ENCODE data around the gene RNF182.
"Not testable (repeated sequence)": the region's sequence is repeated elsewhere in the genome, so short reads cannot be mapped to it uniquely, and the experiment has no call there.

RNF182 gene

GRCh38 chr6:14001329-14002012 lies 76.7 kb downstream of the RNF182 start:
- no peak for DNase-seq (ENCODE audit: low spot score)

GRCh38 chr6:14002176-14002947 lies 77.6 kb downstream of the RNF182 start:
- no peak for DNase-seq (ENCODE audit: low spot score)

DNA sequence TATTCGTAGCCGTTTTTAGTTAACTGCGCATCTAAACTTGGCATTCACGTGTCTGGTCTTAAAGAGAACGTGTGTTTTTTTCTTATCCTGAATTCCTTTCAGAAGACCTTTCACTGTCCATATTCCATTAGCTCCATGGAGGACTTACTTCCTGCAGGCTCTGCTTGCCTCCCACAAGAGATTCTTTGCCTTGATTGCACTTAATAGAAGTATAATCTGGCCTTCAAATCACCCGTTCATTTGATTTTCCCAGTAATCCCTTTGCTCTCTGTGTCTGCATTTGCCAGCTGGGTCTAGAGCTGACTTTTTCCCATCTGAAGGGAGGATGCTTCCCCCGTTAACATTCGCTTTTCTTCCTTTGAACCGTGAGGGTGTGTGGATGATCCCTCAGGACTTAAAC lies 79.5 kb downstream of the RNF182 start:
- no peak for DNase-seq (ENCODE audit: low spot score)

- DNase-seq (ENCODE audit: low spot score) = no peak
These were observed 84.1 kb downstream of the RNF182 start for GRCh38 chr6:14008809-14009208.

- peak; percentile 16 for DNase-seq (ENCODE audit: low spot score)
These were observed 84.7 kb downstream of the RNF182 start for GRCh38 chr6:14009431-14009830.

DNA sequence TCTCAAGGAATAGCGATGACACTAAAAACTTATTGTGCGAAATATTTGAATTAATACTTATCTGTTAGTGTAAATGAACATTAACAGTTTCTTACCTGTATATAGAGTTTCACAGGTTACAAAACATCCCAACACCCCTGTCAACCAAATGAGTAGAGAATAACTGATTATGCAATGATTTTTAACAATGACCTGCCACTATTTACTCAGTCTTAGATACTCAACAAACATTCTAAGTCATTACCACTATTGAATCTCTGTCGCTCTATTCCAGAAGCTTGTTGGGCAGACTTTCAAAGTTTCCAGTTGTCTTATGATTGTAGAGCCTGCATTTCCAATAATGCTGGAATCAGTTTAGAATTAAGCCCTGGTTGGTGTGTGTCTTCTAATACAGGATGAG lies 85.5 kb downstream of the RNF182 start:
- DNase-seq (ENCODE audit: low spot score) = no peak

DNA sequence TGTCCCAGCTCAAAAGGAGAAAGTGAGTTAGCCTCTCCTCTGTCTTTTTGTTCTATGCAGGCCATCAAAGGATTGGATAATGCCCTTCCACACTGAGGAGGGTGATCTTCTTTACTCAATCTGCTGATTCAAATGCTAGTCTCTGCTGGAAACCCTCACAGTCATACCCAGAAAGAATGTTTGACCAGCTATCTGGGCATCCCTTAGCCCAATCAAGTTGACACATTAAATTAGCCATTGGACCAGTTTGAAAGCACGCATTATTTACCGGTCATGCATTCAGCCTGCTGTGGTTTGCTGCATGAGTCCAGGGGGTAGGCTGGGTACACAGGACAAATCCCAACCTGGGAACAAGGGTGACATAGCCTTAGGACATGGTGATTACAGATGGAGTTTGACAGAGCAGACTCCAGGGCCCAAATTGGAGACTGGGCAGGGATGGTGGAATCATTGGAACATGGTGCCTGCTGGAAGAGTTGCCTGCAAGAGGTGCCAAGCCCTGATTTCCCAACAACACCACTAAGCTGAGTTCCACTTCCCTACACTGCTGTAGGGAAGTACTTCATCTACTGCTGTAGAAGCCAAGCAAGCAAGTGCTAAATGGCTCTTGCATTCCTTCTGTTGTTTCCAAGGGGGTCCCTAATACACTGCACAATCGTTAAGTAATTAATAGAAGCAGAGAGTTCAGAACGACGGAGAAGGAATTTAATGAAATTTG lies 87.7 kb downstream of the RNF182 start:
- no peak for DNase-seq (ENCODE audit: low spot score)

DNA sequence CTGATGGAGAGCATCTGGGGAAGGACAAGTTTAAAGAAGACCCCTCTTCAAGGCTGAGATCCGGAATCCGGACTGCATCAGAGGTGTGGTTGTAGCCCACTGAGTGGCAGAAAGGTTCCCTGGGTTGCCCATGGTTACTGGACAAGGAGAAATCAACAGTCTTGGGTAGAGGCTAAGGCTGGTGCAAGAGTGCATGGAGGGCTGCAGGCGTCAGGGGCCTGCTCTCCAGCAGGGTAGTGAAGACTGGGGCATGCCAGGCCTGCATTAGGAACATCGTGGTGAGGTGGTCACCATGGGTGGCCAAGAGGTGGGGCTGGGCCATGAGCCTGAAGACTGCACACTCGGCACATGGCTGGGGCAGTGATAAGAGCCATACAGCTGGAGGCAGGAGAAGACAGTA lies 91.2 kb downstream of the RNF182 start:
- no peak for DNase-seq (ENCODE audit: low spot score)

DNA sequence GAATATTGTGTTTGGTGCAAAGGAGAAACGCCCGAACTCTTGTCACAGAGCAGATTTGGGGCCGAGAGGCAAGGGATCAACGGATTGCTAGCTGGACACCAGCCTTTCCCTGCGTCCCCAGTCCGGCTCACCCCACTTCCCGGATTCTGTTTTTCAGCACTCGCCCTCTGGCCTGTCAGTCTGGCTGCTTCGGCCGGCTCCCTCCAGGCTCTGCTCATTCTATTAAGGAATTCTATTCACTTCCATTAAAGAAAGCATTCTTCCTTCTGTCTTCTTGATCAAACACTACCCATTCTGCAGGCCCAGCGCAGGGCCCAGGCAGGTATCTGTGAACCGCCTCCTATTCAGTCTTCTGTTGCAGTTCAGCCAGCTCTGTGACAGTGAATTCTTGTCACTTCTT lies 91.7 kb downstream of the RNF182 start:
- no peak for DNase-seq (ENCODE audit: low spot score)

- no peak for DNase-seq (ENCODE audit: low spot score)
These were observed 92.3 kb downstream of the RNF182 start for GRCh38 chr6:14016935-14017625.

DNA sequence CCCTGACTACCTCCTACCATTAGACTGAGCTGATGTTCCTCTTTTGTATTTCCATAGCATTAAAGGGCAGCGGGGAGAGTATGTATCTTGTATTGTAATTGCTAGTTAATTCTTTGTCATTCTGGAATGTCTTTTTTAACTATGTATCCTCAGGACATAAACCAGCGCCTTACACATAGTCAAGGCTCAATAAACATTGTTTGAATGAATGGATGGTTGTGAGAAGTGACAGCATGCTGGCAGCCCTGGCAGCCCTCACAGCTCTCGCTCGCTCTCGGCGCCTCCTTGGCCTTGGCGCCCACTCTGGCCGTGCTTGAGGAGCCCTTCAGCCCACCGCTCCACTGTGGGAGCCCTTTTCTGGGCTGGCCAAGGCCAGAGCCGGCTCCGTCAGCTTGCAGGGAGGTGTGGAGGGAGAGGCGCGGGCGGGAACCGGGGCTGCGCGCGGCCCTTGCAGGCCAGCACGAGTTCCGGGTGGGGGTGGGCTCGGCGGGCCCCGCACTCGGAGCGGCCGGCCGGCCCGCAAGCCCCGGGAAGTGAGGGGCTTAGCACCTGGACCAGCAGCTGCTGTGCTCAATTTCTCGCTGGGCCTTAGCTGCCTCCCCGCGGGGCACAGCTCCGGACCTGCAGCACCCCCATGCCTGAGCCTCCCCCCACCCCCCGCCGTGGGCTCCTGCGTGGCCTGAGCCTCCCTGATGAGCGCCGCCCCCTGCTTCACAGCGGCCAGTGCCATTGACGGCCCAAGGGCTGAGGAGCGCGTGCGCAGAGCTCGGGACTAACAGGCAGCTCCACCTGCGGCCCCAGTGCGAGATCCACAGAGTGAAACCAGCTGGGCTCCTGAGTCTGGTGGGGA lies 93.1 kb downstream of the RNF182 start:
- no peak for DNase-seq (ENCODE audit: low spot score)

DNA sequence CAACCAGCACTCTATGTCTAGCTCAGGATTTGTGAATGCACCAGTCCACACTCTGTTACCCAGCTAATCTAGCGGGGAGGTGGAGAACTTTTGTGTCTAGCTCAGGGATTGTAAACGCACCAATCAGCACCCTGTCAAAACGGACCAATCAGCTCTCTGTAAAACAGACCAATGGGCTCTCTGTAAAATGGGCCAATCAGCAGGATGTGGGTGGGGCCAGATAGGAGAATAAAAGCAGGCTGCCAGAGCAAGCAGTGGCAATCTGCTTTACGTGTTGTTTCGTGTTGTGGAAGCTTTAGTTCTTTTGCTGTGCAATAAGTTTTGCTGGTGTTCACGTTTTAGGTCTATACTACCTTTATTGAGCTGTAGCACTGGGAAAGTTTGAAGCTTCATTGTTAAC lies 93.8 kb downstream of the RNF182 start:
- DNase-seq (ENCODE audit: low spot score) = not testable (repeated sequence)

DNA sequence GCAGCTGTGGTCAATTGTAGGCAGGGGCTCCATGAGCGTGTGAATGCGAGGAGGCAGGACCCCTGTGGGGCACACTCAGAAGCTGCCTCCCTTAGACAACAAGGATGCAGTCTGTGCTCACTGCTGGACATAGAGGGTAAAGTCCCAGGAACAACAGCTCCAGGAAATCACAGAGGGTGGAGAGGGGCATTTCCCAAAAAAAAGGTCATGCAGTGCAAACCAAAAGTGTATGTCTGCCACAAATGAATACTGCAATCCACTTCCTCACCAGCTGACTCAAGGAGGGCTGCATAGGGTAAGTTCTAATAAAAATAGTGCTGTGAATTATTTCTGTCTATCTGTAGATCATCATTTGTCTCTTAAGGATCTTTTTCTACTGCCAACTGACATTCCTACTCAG lies 95.8 kb downstream of the RNF182 start:
- no peak for DNase-seq (ENCODE audit: low spot score)

- DNase-seq (ENCODE audit: low spot score) = no peak
These were observed 96.7 kb downstream of the RNF182 start for GRCh38 chr6:14021449-14021848.

GRCh38 chr6:14022673-14023072 lies 97.9 kb downstream of the RNF182 start:
- no peak for DNase-seq (ENCODE audit: low spot score)

DNA sequence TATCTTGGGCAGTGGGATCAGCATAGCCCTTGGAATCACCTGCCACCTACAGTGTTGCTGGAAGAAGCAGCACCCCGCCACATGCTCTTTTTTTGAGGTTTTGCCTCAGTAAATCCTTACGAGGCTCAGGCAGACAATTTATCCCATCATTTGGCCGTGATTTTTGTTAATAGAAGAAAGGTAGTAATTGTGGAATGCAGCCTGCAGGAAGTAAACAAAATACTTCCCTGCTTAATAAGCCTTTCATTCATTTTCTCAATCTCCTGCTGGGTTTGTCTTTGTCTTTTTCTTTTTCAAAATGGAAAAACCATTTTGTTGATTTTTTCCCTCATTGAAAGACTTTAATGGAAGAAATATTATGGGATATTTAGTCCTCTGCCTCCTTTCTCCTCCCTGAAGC lies 99.1 kb downstream of the RNF182 start:
- DNase-seq (ENCODE audit: low spot score) = no peak

DNA sequence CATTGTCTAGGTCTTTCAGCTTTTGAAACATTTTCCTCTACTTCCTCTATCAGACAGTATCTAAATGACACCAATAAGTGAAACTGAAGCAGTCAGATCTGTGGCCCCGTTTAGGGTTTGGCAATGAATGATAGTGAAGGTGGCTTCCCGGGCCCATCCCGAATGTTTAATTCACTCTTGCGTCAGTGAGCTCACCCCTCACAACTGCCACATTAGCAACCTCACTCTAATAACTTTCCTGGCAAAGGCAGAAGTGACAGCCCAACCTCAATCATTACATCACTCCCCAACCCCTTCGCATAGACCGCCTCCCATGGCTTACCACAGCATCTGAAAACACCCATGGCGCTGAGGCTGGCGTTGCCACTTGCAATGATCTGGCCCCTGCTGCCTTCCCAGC lies 100.4 kb downstream of the RNF182 start:
- no peak for DNase-seq (ENCODE audit: low spot score)

DNA sequence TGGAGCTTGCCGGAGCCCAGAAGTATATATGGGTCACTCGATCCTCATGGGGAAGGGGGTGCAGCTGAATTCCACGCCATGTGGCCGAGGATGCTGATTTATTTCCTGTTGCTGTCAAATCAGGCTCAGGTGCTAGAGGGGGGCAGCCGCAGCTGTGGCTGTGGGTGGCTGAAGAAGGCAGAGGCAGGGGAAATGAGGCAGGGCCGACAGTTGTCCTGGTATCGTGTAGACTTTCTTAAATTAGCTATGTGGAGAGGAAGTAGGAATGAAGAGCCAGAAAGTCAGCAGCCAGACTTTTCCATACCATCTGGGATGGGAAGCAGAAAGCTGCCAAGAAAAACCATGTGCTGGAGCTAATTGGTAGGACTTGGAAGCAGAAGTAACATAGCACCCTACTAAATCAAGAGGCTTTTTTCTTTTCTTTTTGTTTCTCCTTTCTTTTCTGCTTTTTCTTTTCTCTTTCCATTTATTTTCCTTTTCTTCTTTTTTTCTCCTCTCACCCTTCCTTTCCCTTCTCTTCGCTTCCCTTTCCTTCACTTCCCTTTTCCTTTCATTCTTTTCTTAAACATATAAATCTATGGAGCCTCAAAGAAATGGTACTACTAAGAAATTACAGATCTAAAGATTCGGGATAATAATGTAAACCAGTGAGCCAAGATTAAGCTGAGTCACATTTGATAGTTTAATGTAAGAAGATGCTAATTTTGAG lies 102.2 kb downstream of the RNF182 start:
- DNase-seq (ENCODE audit: low spot score) = peak; percentile 95

- DNase-seq (ENCODE audit: low spot score) = peak; percentile 68
These were observed 103.9 kb downstream of the RNF182 start for GRCh38 chr6:14028631-14029030.

DNA sequence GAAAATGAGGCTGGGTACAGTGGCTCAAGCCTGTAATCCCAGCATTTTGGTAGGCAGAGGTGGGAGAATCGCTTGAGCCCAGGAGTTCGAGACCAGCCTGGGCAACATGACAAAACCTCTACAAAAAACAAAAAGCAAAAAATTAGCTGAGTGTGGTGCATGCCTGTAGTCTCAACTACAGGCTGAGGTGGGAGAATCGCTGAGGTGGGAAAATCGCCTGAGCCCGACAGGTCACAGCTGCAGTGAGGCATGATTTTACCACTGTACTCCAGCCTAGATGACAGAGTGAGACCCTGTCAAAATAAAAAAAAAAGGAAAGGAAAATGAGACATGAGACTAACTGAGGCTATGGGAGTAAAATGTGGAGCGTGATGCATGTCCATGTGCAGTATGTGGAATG lies 104.9 kb downstream of the RNF182 start:
- DNase-seq (ENCODE audit: low spot score) = no peak
